B cell (primary cell): Measurements from ENCODE around the gene SPACA7. TPM values are rescaled to one million over a fixed set of nuclear protein-coding genes. Genes with fewer than 3 reads are reported as not detected.

Experiments used
- ATAC-seq: fragments of 200-7000 bp; cut with Tn5 transposase; one replicate; pipeline ENCODE4 v1.10.0; 2021; ENCODE audit warnings: low read depth, mild to moderate bottlenecking, moderate number of reproducible peaks, moderate library complexity
- CTCF ChIA-PET: fragments of 350-600 bp; sonication (Branson Sonifier 250); formaldehyde crosslinking; loops from one replicate; lab custom pipeline; 2021; ENCODE audit warnings: antibody characterized with exemption, inconsistent platforms; lab: Charles Lee
- POLR2A ChIA-PET: fragments of 350-600 bp; sonication (Branson Sonifier 250); formaldehyde crosslinking; loops from one replicate; lab custom pipeline; 2021; ENCODE audit warnings: antibody characterized with exemption; lab: Charles Lee
- DNase-seq: peaks from one replicate; pipeline ENCODE4 v3.0.0; 2013
- H2AFZ ChIP-seq: 2 replicates; pipeline ENCODE4 v1.6.1; 2012; ENCODE audit warnings: mild to moderate bottlenecking, low read depth, low read length; ENCODE audit not compliant: insufficient read depth, poor library complexity, severe bottlenecking
- H3K27ac ChIP-seq, 2 donors: 1 replicate in 1 of 2; 2 replicates in 1 of 2; pipeline ENCODE4 v1.5.1; 2012 to 2013; ENCODE audit warnings: low read length in 2 of 2, mild to moderate bottlenecking in 2 of 2, moderate library complexity in 1 of 2
- H3K27me3 ChIP-seq, 4 experiments: fragments of 200-600 bp in 1 of 4; sonication (generic) in 1 of 4; replicated peaks in 1 of 4; 1 replicate in 2 of 4; 2 replicates in 2 of 4; pipeline versions ENCODE4 v1.6.1 to v1.7.0; 2013 to 2016; ENCODE audit warnings: low read length in 3 of 4, mild to moderate bottlenecking in 2 of 4, mixed read lengths in 1 of 4, moderate library complexity in 1 of 4; ENCODE audit not compliant: insufficient read depth in 4 of 4, control insufficient read depth in 3 of 4; ENCODE audit errors: control extremely low read depth in 1 of 4
- H3K36me3 ChIP-seq, 2 experiments: replicated peaks in 1 of 2; 1 replicate in 1 of 2; 2 replicates in 1 of 2; pipeline versions ENCODE4 v1.6.1 to v1.7.1; 2013; ENCODE audit warnings: low read length in 1 of 2; ENCODE audit not compliant: insufficient read depth in 2 of 2, control insufficient read depth in 1 of 2; ENCODE audit errors: control extremely low read depth in 1 of 2, extremely low read depth in 1 of 2
- H3K4me1 ChIP-seq, 2 donors: fragments of 200-600 bp in 1 of 2; sonication (generic) in 1 of 2; 1 replicate in 1 of 2; 2 replicates in 1 of 2; pipeline versions ENCODE4 v1.5.1 to v1.6.1; 2013 to 2017; ENCODE audit warnings: low read length in 2 of 2; ENCODE audit not compliant: control insufficient read depth in 2 of 2, insufficient read depth in 2 of 2
- H3K4me2 ChIP-seq: replicated peaks from 2 replicates; pipeline ENCODE3; 2012; ENCODE audit warnings: mild to moderate bottlenecking, low read depth, low read length; ENCODE audit not compliant: poor library complexity, severe bottlenecking
- H3K4me3 ChIP-seq, 5 experiments: fragments of 200-600 bp in 1 of 5; sonication (generic) in 1 of 5; 1 replicate in 3 of 5; 2 replicates in 2 of 5; pipeline versions ENCODE4 v1.5.1 to v1.7.0; 2011 to 2016; ENCODE audit warnings: low read length in 4 of 5, mild to moderate bottlenecking in 4 of 5, low read depth in 2 of 5, control low read depth in 1 of 5, moderate library complexity in 1 of 5; ENCODE audit not compliant: insufficient read depth in 1 of 5; ENCODE audit errors: control extremely low read depth in 1 of 5, extremely low read depth in 1 of 5
- H3K79me2 ChIP-seq: fragments of 200-600 bp; sonication (generic); one replicate; pipeline ENCODE4 v1.6.0; 2016; ENCODE audit warnings: low read length; ENCODE audit not compliant: control insufficient read depth, insufficient read depth
- H3K9ac ChIP-seq: fragments of 200-600 bp; sonication (generic); 2 replicates; pipeline ENCODE4 v1.6.1; 2017; ENCODE audit warnings: mild to moderate bottlenecking, low read length, moderate library complexity
- H3K9me3 ChIP-seq, 3 donors: one replicate each; pipeline versions ENCODE4 v1.6.1 to v1.7.1; 2013; ENCODE audit warnings: low read length in 2 of 3; ENCODE audit not compliant: control insufficient read depth in 2 of 3, insufficient read depth in 1 of 3; ENCODE audit errors: control extremely low read depth in 1 of 3
- H4K20me1 ChIP-seq: 2 replicates; pipeline ENCODE4 v1.6.0; 2012; ENCODE audit warnings: mild to moderate bottlenecking, low read length; ENCODE audit not compliant: insufficient read depth, control insufficient read depth, poor library complexity, severe bottlenecking
- H3K27ac Mint-ChIP-seq: one replicate; pipeline ENCODE4 v1.8.0; 2021; ENCODE audit warnings: mixed read lengths
- H3K27me3 Mint-ChIP-seq: one replicate; pipeline ENCODE4 v1.8.0; 2021; ENCODE audit warnings: mixed read lengths
- H3K4me1 Mint-ChIP-seq: one replicate; pipeline ENCODE4 v1.8.0; 2021; ENCODE audit warnings: mixed read lengths
- H3K4me3 Mint-ChIP-seq: one replicate; pipeline ENCODE4 v1.8.0; 2021; ENCODE audit warnings: mixed read lengths
- H3K9me3 Mint-ChIP-seq: one replicate; pipeline ENCODE4 v1.8.0; 2022; ENCODE audit warnings: mixed read lengths; ENCODE audit not compliant: insufficient read depth
- CTCF ChIP-seq: fragments of 200-600 bp; IDR thresholded peaks from one replicate; pipeline ENCODE4 v1.8.0; 2022; ENCODE audit warnings: antibody characterized with exemption, mild to moderate bottlenecking
- EZH2 ChIP-seq: IDR thresholded peaks from 2 replicates; pipeline ENCODE4 v1.6.1; 2012; ENCODE audit warnings: borderline replicate concordance, low read depth, mild to moderate bottlenecking, moderate library complexity, low read length; ENCODE audit not compliant: insufficient read depth, poor library complexity, severe bottlenecking
- WGBS: methylation state at CpG from one replicate; pipeline ENCODE4 v1.1.5; 2013; ENCODE audit warnings: missing lambda C conversion rate; ENCODE audit not compliant: insufficient coverage; 5-methylcytosine and 5-hydroxymethylcytosine counted together
- intact Hi-C: fragments of 100-400 bp; cut with micrococcal nuclease; formaldehyde crosslinking; loops from one replicate; pipeline ENCODE4 v1.10.0; 2022
- polyA plus RNA-seq: library from polyadenylated mRNA; depleted of rRNA; stranded (reverse); fragments of >200 nt; gene quantifications from 2 replicates; pipeline ENCODE4 v1.2.3, GENCODE V29; 2012
- total RNA-seq, 2 donors: library from RNA; stranded (reverse); fragments of 120-200 nt in 1 of 2; gene quantifications; 1 replicate in 1 of 2; 2 replicates in 1 of 2; pipeline versions ENCODE4 v1.2.3 to v1.2.4, GENCODE V29; 2013 to 2022

The SPACA7 gene
- total and polyA plus RNA-seq, 2 donors (not counting 1 experiment from before 2014, with no cell fraction given) = not detected

- H3K4me2 ChIP-seq = no peak overlapping the region
- peaks cover 12% of the 10 kb centered on the region for H3K9me3 Mint-ChIP-seq
- H3K27ac Mint-ChIP-seq = no peak overlapping the region
- no peaks in the 10 kb centered on the region for H3K36me3 ChIP-seq
- TF ChIP-seq CTCF = no peak
- H2AFZ ChIP-seq = no peak overlapping the region
- no peaks in the 10 kb centered on the region for H4K20me1 ChIP-seq
- 56% methylated on average over 12 of the region's 12 CpGs for WGBS
- H3K4me3 Mint-ChIP-seq = no peak overlapping the region
- H3K27me3 Mint-ChIP-seq = no peaks in the 10 kb centered on the region
- ChIA-PET POLR2A (no interaction called here), CTCF (no interaction called here)
- no peak overlapping the region for H3K4me3 ChIP-seq
- ATAC-seq (no peak), DNase-seq (no peak)
- H3K9me3 ChIP-seq = peaks cover 0 to 46% (median 9%) of the 10 kb centered on the region in 3 donors
- H3K27ac ChIP-seq = no peak overlapping the region
- no peak overlapping the region for H3K9ac ChIP-seq
- intact Hi-C loops = no loop called here
- no peaks in the 10 kb centered on the region for H3K79me2 ChIP-seq
- no peaks in the 10 kb centered on the region for H3K4me1 ChIP-seq
- peaks cover 0 to 2% (median 0%) of the 10 kb centered on the region in 4 experiments for H3K27me3 ChIP-seq
- no peaks in the 10 kb centered on the region for H3K4me1 Mint-ChIP-seq
These were observed 12.2 kb upstream of the SPACA7 start for GRCh38 chr13:112363867-112364528.

GRCh38 chr13:112366907-112367646 lies 9.1 kb upstream of the SPACA7 start:
- no peaks in the 10 kb centered on the region for H3K4me1 Mint-ChIP-seq
- Histone ChIP-seq H2AFZ (no peak overlapping the region), H3K27me3 (peaks cover 0 to 2% (median 0%) of the 10 kb centered on the region in 4 experiments), H3K9me3 (peaks cover 0 to 48% (median 9%) of the 10 kb centered on the region in 3 donors), H3K36me3 (no peaks in the 10 kb centered on the region), H3K9ac (no peak overlapping the region), H3K4me3 (no peak overlapping the region), H3K79me2 (no peaks in the 10 kb centered on the region), H3K4me2 (no peak overlapping the region), H4K20me1 (no peaks in the 10 kb centered on the region), H3K4me1 (no peaks in the 10 kb centered on the region), H3K27ac (no peak overlapping the region)
- no peak for TF ChIP-seq CTCF
- TF ChIP-seq EZH2 = no peak
- POLR2A ChIA-PET = no interaction called here
- H3K27me3 Mint-ChIP-seq = no peaks in the 10 kb centered on the region
- intact Hi-C loops = no loop called here
- DNase-seq = no peak
- no peak overlapping the region for H3K4me3 Mint-ChIP-seq
- no peak overlapping the region for H3K27ac Mint-ChIP-seq
- CTCF ChIA-PET = no interaction called here
- 81% methylated on average over 4 of the region's 4 CpGs for WGBS
- H3K9me3 Mint-ChIP-seq = peaks cover 8% of the 10 kb centered on the region
- no peak for ATAC-seq
